ENCODE results near the gene RHOBTB1. TPM values are rescaled to one million over a fixed set of nuclear protein-coding genes. Genes with fewer than 3 reads are reported as not detected.

Gene RHOBTB1
- total and polyA plus RNA-seq, 2 donors from 2014 or later = 14.6 to 34.5 TPM

- DNase-seq (no peak), FAIRE-seq (no peak)
- no peaks in the 10 kb centered on the region for H3K9me3 ChIP-seq (ENCODE audit: control insufficient read depth in 2 of 3, insufficient read depth in 1 of 3, low read length in 3 of 3)
- intact Hi-C loops (cut with DNase I) = no loop called here
- H3K4me1 ChIP-seq (ENCODE audit: control insufficient read depth in 2 of 3, insufficient read depth in 2 of 3, low read depth in 1 of 3, low read length in 3 of 3) = no peaks in the 10 kb centered on the region
- peaks cover 0 to 6% (median 0%) of the 10 kb centered on the region in 3 donors for H3K36me3 ChIP-seq (ENCODE audit: control insufficient read depth in 2 of 3, insufficient read depth in 3 of 3, low read length in 3 of 3)
- no peak for TF ChIP-seq CTCF (IDR thresholded peaks at IDR 0.05; ENCODE audit: borderline replicate concordance, extremely low read depth, insufficient read depth)
- H3K27me3 ChIP-seq (ENCODE audit: control insufficient read depth, insufficient read depth, low read length) = no peaks in the 10 kb centered on the region
- no peak overlapping the region for H3K4me3 ChIP-seq (ENCODE audit: low read length in 3 of 3)
- H3K27ac ChIP-seq (ENCODE audit: low read depth in 2 of 2, low read length in 2 of 2) = no peak overlapping the region
- no peak overlapping the region for H3K9ac ChIP-seq (ENCODE audit: low read length in 3 of 3)
These were observed 50.8 kb downstream of the RHOBTB1 start for GRCh38 chr10:60893231-60893630.

DNA sequence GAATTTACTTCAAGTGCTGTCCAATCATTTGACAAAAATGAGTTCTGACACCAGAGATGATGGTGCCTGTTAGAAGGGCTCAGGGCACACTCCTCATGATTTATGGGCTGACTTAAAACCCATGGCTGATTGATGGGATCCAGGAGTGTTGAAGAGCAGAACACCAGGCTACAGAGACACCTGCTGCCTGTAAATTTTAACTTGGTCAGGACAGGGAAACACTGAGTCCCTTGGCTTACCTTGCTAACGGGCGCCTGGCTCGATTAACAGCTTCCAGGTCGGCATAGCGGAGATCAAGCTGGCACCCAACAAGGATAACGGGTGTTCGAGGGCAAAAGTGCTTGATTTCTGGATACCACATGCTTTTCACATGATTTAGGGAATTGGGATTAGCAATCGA lies 51.4 kb downstream of the RHOBTB1 start:
- no peaks in the 10 kb centered on the region for H3K27me3 ChIP-seq (ENCODE audit: control insufficient read depth, insufficient read depth, low read length)
- DNase-seq (no peak), FAIRE-seq (no peak)
- TF ChIP-seq CTCF (IDR thresholded peaks at IDR 0.05; ENCODE audit: borderline replicate concordance, extremely low read depth, insufficient read depth) = no peak
- peaks cover 0 to 13% (median 3%) of the 10 kb centered on the region in 3 donors for H3K36me3 ChIP-seq (ENCODE audit: control insufficient read depth in 2 of 3, insufficient read depth in 3 of 3, low read length in 3 of 3)
- H3K27ac ChIP-seq (ENCODE audit: low read depth in 2 of 2, low read length in 2 of 2) = no peak overlapping the region
- no peaks in the 10 kb centered on the region for H3K9me3 ChIP-seq (ENCODE audit: control insufficient read depth in 2 of 3, insufficient read depth in 1 of 3, low read length in 3 of 3)
- H3K9ac ChIP-seq (ENCODE audit: low read length in 3 of 3) = no peak overlapping the region
- no peak overlapping the region for H3K4me3 ChIP-seq (ENCODE audit: low read length in 3 of 3)
- no peaks in the 10 kb centered on the region for H3K4me1 ChIP-seq (ENCODE audit: control insufficient read depth in 2 of 3, insufficient read depth in 2 of 3, low read depth in 1 of 3, low read length in 3 of 3)
- intact Hi-C loops (cut with DNase I) = no loop called here

DNA sequence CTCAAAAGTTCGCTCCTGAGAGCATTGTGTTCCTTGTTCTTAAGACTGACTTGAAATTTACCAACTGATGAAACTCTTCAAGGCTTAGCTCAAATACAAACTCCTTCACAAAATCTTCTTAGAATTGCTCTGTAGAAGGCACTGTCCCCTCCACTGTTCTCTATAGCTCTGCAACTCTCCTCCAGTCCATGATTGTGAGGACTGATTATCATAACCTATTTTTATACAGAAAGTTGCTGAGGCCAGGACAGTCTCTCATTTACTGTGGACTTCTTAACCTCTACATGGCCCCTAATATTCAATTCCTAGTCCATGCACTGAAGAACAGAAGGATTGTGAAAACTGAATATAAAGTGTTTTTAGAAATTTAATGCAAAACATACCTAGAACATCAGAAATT lies 53.2 kb downstream of the RHOBTB1 start:
- intact Hi-C loops (cut with DNase I) = no loop called here
- no peaks in the 10 kb centered on the region for H3K27me3 ChIP-seq (ENCODE audit: control insufficient read depth, insufficient read depth, low read length)
- H3K9ac ChIP-seq (ENCODE audit: low read length in 3 of 3) = no peak overlapping the region
- DNase-seq (no peak), FAIRE-seq (no peak)
- H3K4me3 ChIP-seq (ENCODE audit: low read length in 3 of 3) = no peak overlapping the region
- H3K27ac ChIP-seq (ENCODE audit: low read depth in 2 of 2, low read length in 2 of 2) = no peak overlapping the region
- H3K4me1 ChIP-seq (ENCODE audit: control insufficient read depth in 2 of 3, insufficient read depth in 2 of 3, low read depth in 1 of 3, low read length in 3 of 3) = no peaks in the 10 kb centered on the region
- no peaks in the 10 kb centered on the region for H3K9me3 ChIP-seq (ENCODE audit: control insufficient read depth in 2 of 3, insufficient read depth in 1 of 3, low read length in 3 of 3)
- TF ChIP-seq CTCF (IDR thresholded peaks at IDR 0.05; ENCODE audit: borderline replicate concordance, extremely low read depth, insufficient read depth) = no peak
- peaks cover 0 to 22% (median 6%) of the 10 kb centered on the region in 3 donors for H3K36me3 ChIP-seq (ENCODE audit: control insufficient read depth in 2 of 3, insufficient read depth in 3 of 3, low read length in 3 of 3)

GRCh38 chr10:60883187-60883586 lies 60.8 kb downstream of the RHOBTB1 start:
- FAIRE-seq (no peak), DNase-seq (peak in 1 of 5 donors; percentile 26)
- intact Hi-C loops (cut with DNase I) = no loop called here
- no peaks in the 10 kb centered on the region for H3K4me1 ChIP-seq (ENCODE audit: control insufficient read depth in 2 of 3, insufficient read depth in 2 of 3, low read depth in 1 of 3, low read length in 3 of 3)
- no peak overlapping the region for H3K27ac ChIP-seq (ENCODE audit: low read depth in 2 of 2, low read length in 2 of 2)
- TF ChIP-seq CTCF (IDR thresholded peaks at IDR 0.05; ENCODE audit: borderline replicate concordance, extremely low read depth, insufficient read depth) = peak; percentile 32
- no peak overlapping the region for H3K9ac ChIP-seq (ENCODE audit: low read length in 3 of 3)
- no peak overlapping the region for H3K4me3 ChIP-seq (ENCODE audit: low read length in 3 of 3)
- no peaks in the 10 kb centered on the region for H3K9me3 ChIP-seq (ENCODE audit: control insufficient read depth in 2 of 3, insufficient read depth in 1 of 3, low read length in 3 of 3)
- no peaks in the 10 kb centered on the region for H3K27me3 ChIP-seq (ENCODE audit: control insufficient read depth, insufficient read depth, low read length)
- peaks cover 0 to 47% (median 23%) of the 10 kb centered on the region in 3 donors for H3K36me3 ChIP-seq (ENCODE audit: control insufficient read depth in 2 of 3, insufficient read depth in 3 of 3, low read length in 3 of 3)

Measured in kidney (tissue), 14 donors.